D341Med (cell line): ENCODE data around the gene SLC39A5.

ENCODE experiments used
- DNase-seq: peaks from one replicate; pipeline ENCODE4 v3.0.0; 2012; ENCODE audit warnings: low spot score

SLC39A5 gene

DNA sequence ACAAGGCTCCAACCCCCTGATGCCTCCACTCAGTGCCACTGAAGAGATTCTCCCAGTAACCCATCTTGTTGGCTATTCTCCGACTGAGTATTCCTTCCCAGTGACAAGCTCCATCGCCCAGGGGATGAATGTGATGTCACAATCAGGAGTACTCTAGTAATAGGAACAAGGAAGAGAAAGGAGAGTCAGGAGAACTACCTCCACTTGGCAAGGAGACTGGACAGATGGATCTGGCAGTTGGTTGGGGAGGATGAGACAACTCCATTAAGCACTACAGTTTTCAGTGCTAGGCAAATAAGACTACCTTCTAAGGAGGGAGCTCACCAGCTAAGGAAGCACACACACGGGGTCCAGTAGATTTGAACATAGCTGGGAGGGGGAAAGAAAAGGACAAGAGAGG is 13.4 kb upstream of the SLC39A5 start:
- no peak for DNase-seq

DNA sequence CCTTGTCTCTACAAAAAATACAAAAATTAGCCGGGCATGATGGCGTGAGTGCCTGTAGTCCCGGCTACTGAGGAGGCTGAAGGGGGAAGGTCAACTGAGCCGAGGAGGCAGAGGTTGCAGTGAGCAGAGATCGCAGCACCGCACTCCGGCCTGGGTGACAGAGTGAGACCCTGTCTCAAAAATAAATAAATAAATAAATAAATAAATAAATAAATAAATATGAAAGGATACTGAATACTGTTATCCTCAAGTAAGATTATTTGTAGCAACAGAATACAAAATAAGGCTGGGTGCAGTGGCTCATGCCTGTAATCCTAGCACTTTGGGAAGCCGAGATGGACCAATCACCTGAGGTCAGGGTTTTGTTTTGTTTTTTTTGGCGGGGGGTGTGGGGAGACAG is 10.0 kb upstream of the SLC39A5 start:
- DNase-seq: no peak

DNA sequence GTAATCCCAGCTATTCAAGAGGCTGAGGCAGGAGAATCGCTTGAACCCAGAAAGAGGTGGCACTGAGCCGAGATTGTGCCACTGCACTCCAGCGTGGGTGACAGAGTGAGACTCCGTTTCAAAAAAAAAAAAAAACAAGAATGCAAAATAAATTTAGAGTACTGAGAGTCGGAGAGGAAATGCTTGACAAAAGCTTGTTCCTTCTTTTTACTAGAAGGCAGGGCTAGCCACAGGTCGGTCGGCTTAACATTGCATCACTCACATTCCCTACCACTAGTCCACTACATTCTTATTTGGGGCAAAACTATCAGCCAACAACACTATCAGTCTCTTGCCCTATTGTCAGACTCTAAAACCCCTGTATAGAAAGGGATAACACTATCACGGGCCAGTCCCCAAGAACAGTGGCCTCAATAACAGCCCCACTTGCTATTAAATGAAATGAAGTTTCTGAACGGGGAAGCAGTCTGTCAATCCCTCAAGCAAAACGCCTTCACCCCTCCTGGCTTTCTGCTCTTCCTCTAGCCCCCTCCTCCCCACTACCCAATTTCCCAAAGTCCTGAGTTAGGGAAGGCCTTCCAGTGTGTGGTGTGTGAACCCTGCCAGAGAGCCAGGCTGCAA is 9.1 kb upstream of the SLC39A5 start:
- no peak for DNase-seq

DNA sequence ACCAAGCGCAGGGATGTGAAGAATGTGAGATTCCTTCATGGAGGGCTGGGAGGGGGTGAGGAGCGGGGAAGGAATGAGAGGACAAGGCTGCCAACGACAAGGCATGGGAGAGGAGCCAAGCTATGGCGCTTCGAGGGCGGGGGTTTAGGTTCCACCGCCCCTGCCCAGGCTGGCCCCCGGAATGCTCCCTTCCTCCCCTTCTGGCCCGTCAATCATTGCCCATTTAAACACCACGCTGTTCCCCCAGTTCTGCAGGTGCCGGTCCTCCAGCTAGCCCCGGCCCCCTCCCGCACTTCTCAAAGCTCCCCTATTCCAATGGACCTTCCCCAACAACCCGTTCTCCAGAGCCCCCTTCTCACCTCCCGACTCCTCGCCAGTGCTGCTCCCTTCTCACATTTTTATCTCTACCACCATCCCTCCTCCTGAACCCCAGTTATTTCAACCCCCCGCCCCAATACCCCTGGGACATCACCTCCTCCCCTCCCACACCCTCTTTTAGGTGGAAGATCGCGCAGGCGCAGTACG is 8.6 kb upstream of the SLC39A5 start:
- DNase-seq: peak; percentile 75

DNA sequence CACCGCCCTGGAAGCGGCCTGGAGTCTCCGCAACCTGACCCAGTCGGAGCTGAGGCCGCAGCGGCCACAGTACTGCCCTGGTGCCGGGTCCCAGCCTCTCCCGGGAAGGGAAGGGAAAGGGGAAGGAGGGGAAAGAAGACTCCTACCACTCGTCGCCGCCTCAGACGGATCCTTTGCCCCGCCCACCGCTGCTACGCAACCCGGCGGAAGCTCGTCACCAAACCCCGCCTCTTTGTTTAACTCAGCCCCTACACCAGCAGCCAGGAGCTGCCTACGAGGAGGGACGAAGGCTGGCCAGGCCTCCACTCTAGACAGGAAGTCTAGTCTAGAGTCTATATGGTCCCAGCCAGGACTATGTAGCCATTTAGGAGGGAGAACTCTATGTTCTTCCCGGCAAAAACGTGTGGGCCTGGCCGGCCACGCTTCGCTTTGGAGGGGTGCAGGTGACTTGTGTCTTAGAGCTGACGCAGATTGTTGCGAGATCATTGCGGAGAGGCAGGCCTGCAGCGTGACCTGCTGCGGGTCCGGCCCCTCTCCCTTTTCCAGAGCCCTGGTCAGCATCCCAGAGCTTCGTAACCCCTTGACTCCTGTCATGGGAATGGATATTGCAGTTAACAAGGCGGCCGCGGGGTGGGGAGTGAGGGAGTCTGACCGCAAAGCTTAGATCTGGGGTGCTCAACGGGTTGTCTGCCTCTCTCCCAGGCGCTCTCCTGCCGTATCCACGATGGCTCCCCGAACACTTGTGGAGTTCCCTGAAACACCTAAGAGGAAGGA is 7.9 kb upstream of the SLC39A5 start, which contains the start of gene RNF41:
Gene RNF41 (minus strand): TSS at position 166 of the 774 bp plus-strand sequence. CDS start 7,875 bp downstream, outside the sequence.
- peak; percentile 94 for DNase-seq

DNA sequence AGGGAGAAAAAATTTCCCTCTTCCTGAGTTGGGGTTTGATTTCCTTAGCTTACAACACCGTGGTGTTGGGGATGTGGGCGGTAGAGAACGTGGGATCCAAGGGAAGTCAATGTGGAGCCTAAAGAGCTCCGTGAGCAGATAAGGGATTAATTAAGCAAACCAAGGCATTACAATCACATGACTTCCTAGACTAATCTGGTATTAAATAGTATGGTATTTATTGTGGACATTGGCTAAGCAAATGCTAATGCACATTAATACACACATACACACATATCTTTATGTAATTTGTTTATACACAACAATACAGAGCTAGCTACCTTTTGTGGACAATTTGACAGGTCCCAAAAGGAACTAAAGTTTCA is 7.3 kb upstream of the SLC39A5 start:
- no peak for DNase-seq

DNA sequence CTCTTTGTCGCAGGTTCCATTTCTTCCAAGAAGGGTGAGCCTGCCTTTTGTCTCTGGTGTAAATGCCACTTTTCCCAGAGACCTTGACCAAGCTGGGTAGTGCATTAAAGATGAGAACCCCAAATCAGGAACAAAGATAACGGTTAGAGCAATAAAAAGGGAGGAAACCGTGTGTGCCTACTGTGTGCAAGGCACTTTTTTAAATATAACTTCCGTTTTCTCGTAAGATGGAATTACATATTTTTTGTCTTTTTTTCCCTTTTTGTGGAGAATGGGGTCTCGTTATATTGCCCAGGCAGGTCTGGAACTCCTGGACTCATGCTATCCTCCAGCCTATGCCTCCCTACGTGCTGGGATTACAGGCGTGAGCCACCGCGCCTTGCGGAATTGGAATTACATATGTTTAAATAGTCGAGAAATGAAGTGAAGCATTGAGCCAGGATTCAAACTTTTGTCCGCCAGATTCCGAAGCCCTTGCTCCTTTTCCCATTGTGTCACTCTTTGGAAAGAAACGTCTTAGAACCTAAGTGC is 6.2 kb upstream of the SLC39A5 start:
- DNase-seq: no peak

DNA sequence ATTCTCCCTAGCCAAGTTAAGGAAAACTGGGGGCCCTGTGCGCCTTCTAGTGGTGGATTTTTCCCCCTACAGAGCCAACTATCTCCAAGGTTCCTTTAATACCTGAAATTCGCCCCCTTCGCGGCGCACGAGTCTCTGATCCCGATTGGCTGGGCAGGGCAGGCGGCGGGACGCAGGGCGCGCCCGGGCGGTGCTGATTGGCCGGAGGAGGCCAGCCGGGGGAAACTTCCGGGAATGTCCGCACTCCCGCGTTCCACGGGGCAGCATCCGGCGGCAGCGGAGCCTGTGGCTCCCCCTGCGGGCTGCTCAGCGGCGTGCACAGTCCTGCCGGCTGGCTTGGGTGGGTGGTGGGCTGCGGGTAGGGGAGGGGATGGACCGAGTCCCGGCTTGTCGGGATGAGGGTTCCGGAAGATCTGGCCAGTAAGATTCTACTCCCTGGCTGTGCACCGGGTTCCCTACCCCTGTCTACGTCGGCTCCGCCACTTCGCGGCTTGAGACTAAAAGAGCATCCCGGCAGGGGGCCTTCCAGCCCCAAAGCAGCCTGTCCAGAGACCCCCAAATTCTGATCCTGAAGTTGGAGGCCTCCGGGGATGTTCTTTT is 5.6 kb upstream of the SLC39A5 start, which contains the start of gene NABP2:
Gene NABP2 (plus strand): TSS at position 241 of the 600 bp plus-strand sequence. CDS start 515 bp downstream, outside the sequence.
- DNase-seq: peak; percentile 99

DNA sequence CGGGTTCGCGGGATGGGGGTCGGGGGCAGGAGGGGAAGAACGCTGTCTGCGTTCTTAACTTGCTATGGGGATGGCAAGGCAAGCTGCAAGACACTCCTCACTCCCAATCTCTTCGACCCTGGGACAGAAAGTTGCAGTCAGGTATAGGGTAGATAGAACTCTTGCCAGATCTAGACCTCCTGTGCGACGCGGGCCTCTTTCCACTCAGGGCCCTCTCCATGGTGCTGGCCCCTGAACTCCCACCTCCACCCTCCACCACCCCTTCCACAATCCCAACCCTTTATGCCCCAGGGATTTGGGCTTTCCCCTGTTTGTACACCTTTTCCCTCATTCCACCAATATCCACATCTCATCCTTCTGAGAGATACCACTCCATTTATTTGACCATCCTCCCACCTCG is 4.9 kb upstream of the SLC39A5 start:
- DNase-seq: no peak

DNA sequence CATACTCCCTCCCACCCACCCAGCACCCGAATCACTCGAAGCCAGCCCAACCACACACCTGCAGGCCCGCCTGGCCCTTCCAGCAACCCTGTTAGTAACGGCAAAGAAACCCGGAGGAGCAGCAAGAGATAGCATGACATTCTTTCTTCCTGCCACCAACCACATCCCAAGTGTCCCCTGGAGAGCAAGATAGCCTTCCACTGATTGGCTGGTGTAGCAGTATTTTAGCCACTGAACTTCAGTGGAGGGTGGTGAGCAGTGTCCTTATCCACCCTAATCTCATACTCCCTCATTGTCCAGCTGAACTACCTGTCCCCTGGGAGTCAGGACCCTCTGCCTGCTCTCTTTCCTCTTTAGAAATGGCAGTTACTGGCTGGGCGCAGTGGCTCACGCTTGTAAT is 769 bp upstream of the SLC39A5 start:
- DNase-seq: no peak

DNA sequence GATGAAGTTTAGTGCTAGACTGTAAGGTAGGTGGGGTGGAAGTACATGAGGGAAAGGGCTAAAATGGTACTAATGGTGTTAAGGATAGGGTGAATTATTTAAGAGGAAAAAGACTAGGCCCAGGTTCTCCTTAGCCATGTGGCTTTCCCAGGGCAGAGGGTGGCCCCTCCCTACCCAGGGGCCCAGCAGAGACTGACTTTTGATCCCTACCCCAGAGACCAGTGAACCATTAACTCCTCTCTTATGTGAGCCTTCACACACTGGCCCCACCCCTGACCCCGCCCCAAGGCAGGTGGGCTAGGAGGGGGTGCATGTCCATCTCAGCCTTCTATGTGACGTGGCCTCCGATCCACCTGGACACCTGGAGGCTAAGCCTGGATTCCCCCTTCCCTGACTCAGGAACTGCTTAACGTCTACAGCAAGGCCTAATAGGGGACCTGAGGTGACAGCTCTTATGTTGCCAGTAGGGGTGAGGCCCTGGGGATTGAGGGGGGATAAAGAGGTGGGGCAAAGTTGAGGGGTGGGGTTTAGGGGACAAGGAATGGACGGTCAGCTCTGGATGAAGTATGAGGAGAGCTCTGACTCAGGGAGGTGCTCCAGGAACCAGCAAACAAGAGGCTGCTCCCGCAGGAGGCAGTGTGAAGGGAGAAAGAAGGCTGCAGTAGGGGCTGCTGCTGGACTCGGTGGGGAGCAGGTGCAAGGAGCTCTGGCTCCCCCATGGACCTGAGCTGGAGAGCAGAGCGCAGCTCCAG is 757 bp downstream of the SLC39A5 start:
- DNase-seq: no peak

DNA sequence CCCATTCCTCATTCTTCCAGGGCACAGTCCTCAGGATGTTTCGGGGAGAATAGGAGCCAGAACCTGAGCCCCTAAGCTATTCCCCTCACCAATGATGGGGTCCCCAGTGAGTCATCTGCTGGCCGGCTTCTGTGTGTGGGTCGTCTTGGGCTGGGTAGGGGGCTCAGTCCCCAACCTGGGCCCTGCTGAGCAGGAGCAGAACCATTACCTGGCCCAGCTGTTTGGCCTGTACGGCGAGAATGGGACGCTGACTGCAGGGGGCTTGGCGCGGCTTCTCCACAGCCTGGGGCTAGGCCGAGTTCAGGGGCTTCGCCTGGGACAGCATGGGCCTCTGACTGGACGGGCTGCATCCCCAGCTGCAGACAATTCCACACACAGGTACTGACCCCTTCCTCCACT is 1.3 kb downstream of the SLC39A5 start:
- DNase-seq: no peak

DNA sequence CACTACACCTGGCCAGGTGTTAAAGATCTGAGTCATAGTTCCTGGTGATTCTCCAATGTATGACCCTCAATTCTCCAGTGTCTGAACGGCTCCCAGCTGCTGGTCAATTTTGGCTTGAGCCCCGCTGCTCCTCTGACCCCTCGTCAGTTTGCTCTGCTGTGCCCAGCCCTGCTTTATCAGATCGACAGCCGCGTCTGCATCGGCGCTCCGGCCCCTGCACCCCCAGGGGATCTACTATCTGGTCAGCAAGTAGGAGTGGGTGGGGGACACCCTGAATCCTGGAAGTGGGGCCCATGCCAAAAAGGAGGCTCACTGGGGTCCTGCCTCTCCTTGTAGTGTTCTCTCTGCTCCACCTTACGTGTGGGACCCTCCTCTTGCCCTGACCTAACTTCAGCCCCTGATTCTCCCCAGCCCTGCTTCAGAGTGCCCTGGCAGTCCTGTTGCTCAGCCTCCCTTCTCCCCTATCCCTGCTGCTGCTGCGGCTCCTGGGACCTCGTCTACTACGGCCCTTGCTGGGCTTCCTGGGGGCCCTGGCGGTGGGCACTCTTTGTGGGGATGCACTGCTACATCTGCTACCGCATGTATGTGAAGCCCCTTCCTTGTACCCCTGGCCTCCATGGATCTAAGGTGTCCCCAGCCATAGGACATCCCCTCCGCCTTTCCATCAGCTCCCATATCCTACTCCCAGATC is 5.0 kb downstream of the SLC39A5 start:
- no peak for DNase-seq

DNA sequence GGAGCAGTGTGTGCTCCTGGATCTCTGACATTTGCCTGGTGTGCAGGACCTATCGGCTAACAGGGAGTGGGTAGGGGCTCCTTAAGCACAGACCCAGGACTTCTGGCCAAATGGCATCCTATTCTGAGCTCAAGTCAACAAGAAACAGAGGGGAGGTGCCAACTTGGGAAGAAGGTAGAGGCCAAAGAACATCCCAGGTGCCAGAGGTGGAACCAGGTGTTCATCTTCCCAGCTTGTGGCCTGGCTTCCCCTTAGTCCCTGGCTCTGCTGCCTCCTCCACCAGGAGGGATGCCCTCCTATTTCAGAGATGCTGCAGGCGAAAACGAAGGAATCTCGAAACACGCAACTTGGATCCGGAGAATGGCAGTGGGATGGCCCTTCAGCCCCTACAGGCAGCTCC is 6.2 kb downstream of the SLC39A5 start:
- no peak for DNase-seq

DNA sequence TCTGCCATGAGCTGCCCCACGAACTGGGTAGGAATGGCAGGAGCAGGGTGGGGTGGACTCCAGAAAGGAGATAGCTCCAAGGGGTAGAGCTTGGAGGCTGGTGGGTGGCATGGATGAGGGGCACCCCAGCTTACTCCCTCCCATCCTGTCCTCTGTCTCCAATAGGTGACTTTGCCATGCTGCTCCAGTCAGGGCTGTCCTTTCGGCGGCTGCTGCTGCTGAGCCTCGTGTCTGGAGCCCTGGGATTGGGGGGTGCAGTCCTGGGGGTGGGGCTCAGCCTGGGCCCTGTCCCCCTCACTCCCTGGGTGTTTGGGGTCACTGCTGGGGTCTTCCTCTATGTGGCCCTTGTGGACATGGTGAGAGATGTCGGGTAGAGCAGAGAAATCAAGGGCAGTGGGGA is 7.1 kb downstream of the SLC39A5 start:
- no peak for DNase-seq

DNA sequence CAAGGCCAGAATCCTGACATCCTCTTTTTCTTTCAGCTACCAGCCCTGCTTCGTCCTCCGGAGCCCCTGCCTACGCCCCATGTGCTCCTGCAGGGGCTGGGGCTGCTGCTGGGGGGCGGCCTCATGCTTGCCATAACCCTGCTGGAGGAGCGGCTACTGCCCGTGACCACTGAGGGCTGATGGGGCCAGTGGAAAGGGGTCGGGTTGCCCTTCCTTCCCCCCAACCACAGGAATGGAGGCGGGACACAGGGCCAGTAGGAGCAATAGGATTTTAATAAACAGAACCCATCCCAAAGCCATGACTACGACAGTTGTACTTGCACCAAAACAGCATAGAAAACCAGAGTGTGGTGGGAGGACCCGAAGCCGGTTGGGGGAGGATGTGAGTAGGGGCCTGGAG is 7.7 kb downstream of the SLC39A5 start:
- no peak for DNase-seq

DNA sequence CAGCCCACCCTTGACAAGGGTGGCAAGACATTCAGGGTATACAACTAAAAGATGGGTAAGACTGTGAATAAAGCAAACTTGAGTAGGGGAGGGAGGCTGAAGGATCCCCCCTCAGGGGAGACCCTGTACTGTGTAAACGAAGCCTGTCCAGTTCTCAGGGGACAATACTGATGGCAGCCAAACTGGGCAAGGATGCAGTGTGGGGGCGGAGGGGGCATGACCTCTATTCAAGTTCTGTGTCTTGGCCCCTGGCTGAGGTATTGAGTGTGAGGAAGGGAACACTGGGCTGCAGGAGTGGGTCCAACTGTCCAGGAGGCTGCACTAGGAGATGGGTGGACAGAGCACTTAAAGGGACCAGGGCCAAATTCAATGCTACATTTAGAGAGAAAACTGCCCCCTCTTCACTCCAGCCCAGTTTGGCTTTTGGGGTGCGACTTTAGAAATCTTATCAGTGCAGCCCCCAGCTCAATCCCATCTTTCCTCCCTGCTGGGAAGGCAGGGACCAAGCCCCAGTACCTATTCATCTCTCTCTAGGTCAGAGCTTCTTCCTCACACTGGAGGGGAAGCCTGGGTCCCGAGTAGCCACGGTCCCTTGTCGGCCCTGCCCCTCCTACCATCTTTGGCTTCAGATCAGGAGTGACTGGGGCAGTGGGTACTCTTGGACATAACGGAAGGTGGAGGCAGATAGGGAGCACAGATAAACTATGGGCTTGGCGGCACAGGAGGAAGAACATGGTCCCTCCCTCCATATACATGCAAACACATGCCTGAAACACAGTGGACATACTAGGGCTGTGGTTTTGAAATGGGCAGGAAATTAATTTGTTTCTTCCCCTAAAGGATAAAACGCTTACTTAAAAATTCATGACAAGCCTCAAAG is 11.8 kb downstream of the SLC39A5 start:
- DNase-seq: no peak

DNA sequence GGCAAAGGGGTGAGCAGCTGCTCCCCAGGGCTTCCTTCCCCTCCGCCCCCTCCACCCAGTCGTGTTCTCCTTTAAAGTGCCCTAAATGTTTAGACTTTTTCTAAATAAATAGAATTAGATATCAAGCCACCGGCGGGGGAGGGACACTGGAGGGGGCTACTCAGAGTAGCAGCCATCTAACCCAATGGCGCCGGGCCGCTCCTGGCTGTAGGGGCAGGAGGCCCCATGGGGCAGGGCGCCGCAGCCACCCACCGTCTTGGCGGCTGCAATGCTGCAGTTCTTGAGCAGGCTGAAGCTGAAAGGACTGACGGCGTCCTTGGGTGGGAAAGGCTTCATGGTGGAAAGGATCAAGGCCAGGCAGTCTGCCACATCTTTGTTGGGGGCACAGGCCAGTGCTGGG is 13.1 kb downstream of the SLC39A5 start:
- no peak for DNase-seq

DNA sequence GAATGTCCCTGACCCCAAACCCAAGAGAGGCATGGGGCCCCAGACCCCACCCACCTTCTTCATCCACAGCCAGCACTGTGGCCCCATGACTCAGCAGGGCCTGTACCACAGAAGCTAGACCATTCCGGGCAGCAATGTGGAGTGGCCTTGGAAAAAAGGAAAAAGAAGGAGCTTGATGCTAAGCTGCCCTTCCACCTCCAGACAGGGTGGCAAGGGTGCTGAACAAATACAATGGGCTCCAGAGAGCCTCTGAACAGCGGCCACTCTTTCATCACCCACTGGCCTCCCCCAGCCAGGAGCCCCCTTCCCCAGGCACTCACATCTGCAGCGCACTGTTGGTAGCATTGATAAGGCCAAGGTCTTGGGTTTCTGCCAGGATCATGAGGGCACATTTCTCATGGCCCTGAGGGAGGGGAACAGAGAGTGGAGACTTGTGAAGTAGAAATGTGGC is 13.9 kb downstream of the SLC39A5 start:
- DNase-seq: no peak

DNA sequence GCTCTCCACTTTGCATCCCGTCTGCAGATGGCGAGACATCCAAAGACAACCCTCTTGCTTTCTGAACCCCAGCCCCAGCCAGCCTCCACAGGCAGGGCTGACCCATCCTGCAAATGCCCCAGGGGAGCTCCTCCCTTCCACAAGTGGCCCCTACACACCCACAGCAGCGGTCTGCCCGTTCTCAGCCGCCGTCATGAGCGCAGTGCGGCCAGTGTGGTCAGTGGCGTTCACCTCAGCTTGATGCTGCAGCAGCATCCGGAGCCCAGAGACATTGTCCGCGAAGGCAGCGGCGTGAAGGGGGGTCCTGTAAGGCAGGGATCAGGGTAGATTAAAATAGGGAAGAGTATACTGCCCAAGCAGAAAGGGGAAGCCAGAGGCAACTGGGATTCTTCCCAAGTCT is 14.6 kb downstream of the SLC39A5 start:
- no peak for DNase-seq
